GM12892 (cell line): ENCODE measurements around the gene TBL1XR1.
A peak's percentile ranks its signal among the peaks of the same experiment; 100 is the strongest.
"Not testable (repeated sequence)": the region's sequence is repeated elsewhere in the genome, so short reads cannot be mapped to it uniquely, and the experiment has no call there.

Experiments
- DNase-seq: peaks from one replicate; pipeline ENCODE4 v3.0.0; 2011; ENCODE audit not compliant: insufficient read length
- FAIRE-seq: peaks from 2 replicates; lab custom pipeline; 2011; peaks lifted over from hg19 to GRCh38; lab: Jason Lieb, UNC
- POLR2A ChIP-seq: IDR thresholded peaks from 2 replicates; pipeline ENCODE4 v1.6.1; 2011; ENCODE audit warnings: low read depth, low read length, control low read depth
- POLR2AphosphoS5 ChIP-seq: IDR thresholded peaks from 2 replicates; pipeline ENCODE4 v1.6.1; 2011; ENCODE audit warnings: low read depth, low read length, control low read depth
- TAF1 ChIP-seq: IDR thresholded peaks from 2 replicates; pipeline ENCODE4 v1.6.1; 2011; ENCODE audit warnings: low read depth, mild to moderate bottlenecking, control low read depth, low read length, borderline replicate concordance

The TBL1XR1 gene

DNA sequence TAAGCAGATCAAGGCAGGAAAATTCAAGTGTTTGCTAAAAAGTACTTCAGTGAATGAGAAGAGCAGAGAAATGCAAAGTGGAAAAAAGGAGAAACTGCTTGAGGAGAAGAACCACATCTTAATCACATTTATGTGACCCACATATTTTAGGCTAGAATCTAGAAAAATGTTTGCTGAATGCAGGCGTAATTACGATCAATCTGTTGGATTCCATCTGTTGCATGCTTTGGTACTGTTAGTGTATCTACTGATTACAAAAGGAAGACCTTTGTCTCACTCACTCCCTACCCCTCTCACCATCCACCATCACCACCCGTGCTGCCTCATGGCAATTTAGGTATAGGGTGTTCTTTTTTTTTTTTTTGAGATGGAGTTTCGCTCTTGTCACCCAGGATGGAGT is 9.7 kb upstream of the TBL1XR1 start:
- no peak for DNase-seq
- FAIRE-seq: no peak
- TF ChIP-seq POLR2AphosphoS5 (no peak), TAF1 (no peak), POLR2A (no peak)

DNA sequence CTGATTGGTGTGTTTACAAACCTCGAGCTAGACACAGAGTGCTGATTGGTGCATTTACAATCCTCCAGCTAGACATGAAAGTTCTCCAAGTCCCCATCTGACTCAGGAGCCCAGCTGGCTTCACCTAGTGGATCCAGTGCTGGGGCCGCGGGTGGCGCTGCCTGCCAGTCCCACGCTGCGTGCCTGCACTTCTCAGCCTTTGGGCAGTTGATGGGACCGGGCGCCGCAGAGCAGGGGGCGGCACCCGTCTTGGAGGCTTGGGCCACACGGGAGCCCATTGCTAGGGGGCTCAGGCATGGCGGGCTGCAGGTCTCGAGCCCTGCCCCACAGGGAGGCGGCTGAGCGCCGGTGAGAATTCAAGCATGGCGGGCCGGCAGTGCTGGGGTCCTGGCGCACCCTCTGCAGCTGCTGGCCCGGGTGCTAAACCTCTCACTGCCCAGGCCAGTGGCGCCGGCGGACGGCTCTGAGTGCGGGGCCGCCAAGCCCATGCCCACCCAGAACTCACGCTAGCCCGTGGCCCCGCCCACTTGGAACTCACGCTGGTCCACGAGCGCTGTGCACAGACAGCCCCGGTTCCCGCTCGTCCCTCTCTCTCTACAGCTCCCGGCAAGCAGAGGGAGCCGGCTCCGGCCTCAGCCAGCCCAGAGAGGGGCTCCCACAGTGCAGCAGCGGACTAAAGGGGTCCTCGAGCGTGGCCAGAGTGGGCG is 6.6 kb upstream of the TBL1XR1 start:
- FAIRE-seq (no peak), DNase-seq (no peak)
- TF ChIP-seq POLR2AphosphoS5 (no peak), POLR2A (no peak), TAF1 (no peak)

DNA sequence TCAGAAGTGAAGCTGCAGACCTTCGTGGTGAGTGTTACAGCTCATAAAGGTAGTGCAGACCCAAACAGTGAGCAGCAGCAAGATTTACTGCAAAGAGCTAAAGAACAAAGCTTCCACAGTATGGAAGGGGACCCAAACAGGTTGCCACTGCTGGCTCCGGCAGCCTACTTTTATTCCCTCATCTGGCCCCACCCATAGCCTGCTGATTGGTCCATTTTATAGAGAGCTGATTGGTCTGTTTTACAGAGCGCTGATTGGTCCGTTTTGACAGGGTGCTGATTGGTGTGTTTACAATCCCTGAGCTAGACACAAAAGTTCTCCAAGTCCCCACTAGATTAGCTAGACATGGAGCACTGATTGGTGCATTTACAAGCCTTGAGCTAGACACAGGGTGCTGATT is 5.7 kb upstream of the TBL1XR1 start:
- not testable (repeated sequence) for FAIRE-seq, DNase-seq

DNA sequence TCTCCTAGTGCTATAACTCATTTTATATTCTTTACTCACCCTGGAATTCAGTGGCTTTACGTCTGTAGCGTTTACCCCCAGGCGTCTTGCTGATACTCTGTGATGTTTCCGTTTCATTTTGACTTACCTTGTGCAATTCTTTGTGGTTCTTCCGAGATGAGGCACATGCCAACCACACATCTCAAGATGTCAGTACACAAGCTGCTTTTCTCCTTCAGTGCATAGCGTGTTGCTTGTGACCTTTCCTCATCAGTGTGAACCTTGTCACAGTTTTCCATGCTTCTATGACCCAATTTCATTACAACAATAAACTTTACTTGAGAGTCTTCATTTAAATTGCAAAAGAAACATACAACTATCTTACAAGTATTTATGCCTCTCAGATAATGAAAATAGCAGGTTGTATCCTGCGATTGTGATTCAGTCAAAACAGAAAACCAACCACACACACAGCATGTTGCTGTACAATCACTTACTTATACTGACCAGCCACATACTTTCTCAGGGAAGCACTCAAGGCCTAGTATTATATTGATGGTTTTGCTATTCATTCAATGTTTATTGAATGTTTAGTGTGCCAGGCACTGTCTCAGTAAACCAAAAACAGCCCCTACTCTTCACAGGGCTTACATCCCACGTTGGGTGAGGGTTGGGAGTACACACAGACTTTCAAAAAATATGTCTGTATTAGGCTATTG is 4.6 kb upstream of the TBL1XR1 start:
- TF ChIP-seq TAF1 (no peak), POLR2AphosphoS5 (no peak), POLR2A (no peak)
- FAIRE-seq (peak; percentile 92), DNase-seq (peak; percentile 48)

DNA sequence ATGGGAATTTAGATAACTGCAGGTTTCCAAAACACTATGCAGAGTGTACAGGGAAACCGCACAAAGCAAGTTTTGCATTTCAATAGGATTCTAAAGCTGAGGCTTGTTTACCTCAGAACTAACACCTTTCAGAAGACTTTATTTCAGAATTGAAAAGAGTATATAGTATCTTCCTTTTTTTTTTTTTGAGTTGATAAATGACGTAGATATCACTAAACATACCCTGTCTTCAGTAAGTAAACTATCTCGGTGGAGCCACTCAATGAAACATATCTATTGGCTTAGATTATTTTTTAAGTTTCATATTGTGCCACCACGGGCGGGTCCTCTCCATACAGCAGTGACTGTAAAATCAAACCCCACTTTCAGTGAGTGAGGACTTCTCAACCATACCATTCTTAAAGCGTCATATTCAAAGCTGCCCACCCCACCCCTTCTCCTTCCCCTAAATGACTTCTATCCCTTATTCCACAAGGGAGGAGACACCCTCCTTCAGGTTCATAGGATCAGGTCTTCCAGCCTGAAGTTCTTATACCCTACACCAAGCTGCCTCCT is 2.0 kb upstream of the TBL1XR1 start:
- no peak for FAIRE-seq
- no peak for DNase-seq
- TF ChIP-seq TAF1 (no peak), POLR2A (no peak), POLR2AphosphoS5 (no peak)

DNA sequence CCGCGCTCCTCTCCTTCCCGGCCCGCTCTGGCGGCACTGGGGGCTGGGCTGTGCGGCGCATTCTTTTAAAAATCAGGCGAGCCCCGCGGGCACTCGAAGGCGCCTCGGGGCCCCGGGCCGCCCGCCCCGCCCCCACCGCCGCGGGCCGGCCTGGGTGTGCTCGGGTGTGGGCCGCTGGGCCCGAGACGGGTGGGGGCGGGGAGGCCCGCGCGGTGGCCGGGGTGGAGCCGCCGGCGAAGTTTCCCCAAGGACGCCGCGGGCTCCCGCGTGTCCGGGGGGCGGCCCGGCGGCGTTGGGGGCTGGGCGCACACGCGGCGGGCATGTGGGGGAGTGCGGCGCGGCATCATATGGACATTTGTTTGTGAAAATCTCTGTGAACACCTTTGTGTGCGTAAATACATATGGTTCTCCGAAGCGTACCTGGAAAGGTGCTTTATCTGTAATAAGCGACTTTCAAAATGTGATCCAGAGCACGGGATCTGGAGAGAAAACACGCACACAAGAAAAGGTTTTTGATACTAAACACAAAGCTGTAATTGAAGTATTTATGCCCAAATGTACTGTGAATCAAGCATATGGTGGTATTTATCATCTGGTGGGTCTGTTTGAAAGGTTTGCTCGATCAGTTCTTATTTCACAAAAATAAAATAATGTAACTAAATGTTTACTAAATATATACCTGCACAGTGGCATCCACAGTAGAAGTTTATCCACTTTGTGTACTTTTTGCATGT is 612 bp upstream of the TBL1XR1 start:
- DNase-seq (peak; percentile 60), FAIRE-seq (no peak)
- TF ChIP-seq POLR2AphosphoS5: no peak
- TF ChIP-seq TAF1: no peak
- TF ChIP-seq POLR2A: no peak; the same call in 1 of the 2 replicates

DNA sequence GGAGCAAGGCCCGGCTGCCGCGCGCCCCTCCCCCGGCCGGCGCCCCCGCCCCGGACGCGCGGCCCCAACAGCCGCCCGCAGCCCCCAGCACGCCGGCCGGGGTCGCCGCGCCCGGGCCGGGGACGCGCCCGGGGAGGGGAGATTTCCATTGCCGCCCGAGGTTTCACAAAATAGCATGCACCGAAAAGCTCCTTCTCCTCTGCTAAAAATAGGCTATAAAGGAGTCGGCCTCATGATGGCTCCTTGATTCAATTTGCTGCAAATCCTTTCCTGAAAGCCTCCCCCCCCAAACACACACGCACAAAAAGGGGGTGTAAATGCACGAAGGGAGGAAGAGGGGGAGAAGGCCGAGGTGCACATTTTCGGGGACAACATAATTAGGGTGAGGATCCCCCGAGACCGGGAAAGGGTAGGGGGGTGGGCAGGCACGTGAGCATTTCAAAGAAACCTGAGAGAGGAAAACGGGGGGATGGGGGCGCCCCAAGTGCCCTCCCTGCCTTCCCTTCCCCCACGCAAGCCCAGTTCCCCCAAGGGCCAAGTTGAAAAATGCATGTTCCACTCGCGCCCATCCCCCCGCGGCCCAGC is 734 bp downstream of the TBL1XR1 start:
- no peak for DNase-seq
- TF ChIP-seq POLR2A: 0 out of 2 replicates have a peak, but pooled peaks have one; percentile 27
- TF ChIP-seq TAF1: 0 out of 2 replicates have a peak, but pooled peaks have one; percentile 23
- TF ChIP-seq POLR2AphosphoS5: no peak
- FAIRE-seq: peak; percentile 64

DNA sequence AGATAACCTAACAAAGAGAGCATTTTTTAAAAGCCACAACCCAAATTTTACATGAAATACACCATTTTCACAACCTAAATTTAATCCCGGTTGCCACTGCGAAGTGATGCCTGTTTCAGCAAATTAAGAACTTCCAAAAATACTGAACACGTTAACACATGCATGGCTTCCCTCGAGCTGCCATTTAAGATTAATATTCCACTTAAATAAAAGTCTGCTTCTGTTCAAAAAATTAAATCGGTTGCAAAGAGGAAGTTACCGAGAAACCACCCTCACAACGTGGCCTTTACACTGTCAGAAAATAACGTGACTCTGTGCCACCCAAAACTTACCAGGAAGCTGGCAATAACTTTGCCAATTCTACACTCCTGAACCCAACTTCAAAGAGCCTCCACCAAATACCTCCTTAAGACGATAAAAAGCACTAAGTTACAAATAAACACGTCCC is 1.2 kb downstream of the TBL1XR1 start:
- FAIRE-seq: peak; percentile 91
- no peak for DNase-seq
- TF ChIP-seq TAF1: no peak
- no peak for TF ChIP-seq POLR2A
- TF ChIP-seq POLR2AphosphoS5: no peak

DNA sequence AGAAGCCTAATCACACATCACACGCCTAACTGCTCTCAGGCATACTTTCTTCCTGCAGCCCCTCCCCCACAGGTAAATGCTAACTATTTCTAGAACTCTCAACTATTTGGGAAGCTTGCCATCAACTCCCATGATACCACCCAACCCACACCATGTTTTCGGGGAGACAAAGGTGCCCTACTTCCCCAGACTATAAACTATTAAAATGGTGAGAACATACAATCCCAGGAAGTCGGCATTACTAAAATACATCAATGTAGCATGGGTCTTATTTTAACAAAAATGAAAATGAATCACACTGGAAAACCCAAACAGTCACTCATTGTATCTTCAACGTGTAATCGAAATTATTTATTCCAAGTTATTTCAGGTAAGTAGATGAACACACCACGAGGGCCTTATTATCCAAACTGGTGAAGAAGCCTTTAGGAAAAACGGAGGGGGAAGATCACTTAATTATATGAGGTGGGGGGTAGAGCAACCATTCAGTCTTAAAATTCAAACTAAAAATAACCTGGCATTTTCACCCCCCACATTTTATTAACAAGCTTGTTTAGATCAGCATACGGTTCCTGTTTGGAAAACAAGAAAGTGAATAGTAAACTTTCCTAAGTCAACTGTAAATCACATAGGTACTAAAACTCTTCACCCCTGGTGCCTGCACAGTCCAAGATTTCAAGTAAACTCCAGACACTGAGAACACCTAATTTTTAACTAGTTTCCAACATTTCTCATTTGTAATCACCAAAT is 1.9 kb downstream of the TBL1XR1 start:
- TF ChIP-seq POLR2AphosphoS5 (no peak), POLR2A (no peak), TAF1 (no peak)
- peak; percentile 9 for FAIRE-seq
- DNase-seq: no peak

DNA sequence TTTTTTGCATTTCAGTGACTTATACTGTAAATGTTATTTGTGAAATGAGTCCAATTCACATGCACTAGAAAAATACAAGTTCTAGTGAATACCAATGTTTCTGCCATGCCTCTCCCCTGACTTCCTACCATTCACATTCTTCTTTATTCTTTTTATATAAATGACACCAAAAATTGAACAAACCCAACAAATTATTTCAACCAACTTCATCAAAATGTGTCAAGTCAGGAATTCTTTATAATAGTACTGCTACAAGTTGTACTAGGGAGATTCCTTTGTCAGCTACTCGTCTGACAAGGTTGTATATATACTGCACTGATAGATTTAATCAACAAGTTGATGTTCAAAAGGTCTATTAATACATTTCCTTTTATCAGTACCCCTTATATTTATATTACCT is 3.0 kb downstream of the TBL1XR1 start:
- FAIRE-seq (no peak), DNase-seq (no peak)
- no peak for TF ChIP-seq POLR2A
- no peak for TF ChIP-seq POLR2AphosphoS5
- no peak for TF ChIP-seq TAF1
